ENCODE data around the gene KDM5C.
A peak's percentile ranks its signal among the peaks of the same experiment; 100 is the strongest.

KDM5C gene

DNA sequence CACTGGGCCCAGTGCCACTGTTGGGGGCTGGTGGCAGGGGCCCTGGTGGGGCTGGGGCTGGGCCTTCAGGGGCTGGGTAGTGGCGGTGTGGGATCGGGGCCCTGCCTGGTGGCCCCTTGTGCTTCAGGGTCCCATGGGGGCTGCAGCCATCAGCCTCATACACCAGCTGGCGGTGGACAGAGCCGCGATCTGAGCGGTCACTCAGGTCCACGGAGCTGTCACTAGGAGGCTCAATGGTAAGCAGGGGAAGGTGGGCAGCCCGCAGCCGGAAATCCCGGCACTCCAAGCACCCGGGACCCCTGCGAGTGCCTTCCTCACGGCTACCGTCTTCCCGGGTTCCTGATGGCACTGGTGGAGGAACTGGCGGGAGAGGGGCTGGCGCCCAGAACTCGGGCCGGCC lies 25.5 kb upstream of the KDM5C start:
- DNase-seq (ENCODE audit: low read depth in 2 of 2), result no peak

DNA sequence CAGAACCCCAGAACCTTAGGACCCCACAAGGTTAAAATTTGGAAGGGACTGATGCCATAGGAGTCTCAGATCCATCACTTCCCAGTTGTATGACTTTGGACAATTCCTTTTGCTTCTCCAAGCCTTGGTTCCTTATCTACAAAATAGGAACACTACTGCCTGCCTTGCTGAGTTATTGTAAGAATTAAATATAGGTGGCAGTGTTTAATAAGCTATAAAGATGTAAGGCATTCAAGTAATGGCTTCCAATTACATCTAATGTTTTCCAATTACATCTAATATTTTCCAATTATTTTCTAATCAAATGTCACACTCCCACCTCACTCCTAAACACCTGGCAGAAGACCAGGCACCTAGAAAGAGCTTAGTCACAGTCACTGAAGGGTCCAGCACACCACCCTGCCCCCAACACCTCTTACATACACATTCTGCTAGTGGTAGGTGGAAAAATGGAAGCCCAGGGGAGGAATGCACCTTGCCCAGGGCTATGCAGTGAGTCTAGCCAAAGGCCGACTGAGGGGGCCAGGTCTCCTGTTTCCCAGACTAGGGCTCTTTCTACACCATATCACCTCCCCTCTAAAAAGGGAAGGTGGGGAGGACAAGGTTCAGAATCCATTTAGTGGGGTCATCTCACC lies 24.5 kb upstream of the KDM5C start:
- DNase-seq (ENCODE audit: low read depth in 2 of 2), result no peak

GRCh38 chrX:53247928-53248327 lies 22.9 kb upstream of the KDM5C start:
- DNase-seq (ENCODE audit: low read depth in 2 of 2), result no peak

- no peak for DNase-seq (ENCODE audit: low read depth in 2 of 2)
Observed at GRCh38 chrX:53246231-53246630, 21.2 kb upstream of the KDM5C start.

- DNase-seq (ENCODE audit: low read depth in 2 of 2), result no peak
Observed at GRCh38 chrX:53244610-53245009, 19.6 kb upstream of the KDM5C start.

DNA sequence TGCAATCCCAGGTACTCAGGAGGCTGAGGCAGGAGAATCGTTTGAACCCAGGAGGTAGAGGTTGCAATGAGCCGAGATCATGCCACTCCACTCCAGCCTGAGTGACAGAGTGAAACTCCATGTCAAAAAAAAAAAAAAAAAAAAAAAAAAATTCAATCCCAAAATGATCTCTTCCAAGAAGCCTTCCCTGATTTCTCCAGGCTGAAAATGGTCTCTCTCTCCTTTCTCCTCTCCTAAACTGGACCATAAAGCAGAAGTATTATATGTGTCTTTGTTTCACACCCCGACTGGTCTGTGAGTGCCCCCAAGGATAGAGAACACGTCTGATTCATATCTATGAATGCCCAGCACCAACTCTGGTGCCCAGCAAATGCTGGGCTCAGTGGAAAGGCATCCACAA lies 17.3 kb upstream of the KDM5C start:
- no peak for DNase-seq (ENCODE audit: low read depth in 2 of 2)

GRCh38 chrX:53241558-53241957 lies 16.6 kb upstream of the KDM5C start:
- no peak for DNase-seq (ENCODE audit: low read depth in 2 of 2)

- DNase-seq (ENCODE audit: low read depth in 2 of 2), result peak in 1 of 2 experiments; percentile 25
Observed at GRCh38 chrX:53239474-53239873, 14.5 kb upstream of the KDM5C start.

DNA sequence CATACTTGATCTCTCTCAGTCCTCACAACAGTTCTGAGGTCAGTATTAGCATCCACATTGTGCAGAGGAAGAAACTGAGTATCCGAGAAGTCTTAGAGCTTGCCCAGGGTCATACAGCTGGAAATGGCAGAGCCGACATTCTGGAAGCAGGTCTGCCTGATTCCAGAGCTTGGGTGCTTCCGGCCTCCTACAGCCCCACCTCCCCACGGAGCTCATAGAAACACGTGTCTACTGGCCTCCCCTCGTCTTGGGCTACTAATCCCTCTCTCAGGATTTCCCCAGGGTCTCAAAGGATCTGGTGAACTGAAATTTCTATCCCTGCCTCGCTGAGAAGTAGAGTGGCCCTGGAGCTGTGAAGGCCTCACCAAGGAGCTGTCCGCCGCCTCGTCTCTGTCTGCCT lies 12.0 kb upstream of the KDM5C start:
- DNase-seq (ENCODE audit: low read depth in 2 of 2), result no peak

DNA sequence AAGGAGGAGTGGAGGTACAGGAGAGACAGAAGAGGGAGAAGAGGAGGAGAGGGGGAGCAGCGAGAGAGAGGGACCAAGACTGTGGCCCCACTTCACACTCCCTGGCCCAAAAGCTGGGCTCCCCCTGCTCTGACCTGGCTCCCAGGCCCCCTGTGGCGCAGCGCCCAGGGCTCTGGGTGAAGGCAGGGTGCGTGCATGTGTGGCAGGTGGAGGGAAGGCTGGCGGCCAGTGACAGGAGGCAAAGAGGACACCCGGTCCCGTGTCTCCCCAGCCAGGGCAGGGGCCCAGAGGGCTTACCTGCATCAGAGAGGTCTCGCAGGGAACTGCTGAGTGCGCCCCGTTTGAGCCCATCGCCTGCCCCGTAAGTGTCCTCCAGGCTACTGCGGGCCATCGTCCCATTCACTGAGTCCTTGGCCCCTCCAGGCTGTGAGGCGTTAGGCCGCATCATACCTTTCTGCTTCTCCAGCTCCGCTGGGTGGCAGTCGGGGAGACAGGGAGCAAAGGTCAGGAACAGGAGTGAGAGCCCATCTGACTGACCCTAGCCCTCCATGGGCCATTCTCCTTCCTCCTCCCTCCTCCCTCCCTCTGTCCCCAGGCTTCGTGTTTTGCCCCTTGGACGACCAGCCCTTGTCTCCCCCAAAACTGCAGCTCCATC lies 11.1 kb upstream of the KDM5C start:
- DNase-seq (ENCODE audit: low read depth in 2 of 2), result no peak

- DNase-seq (ENCODE audit: low read depth in 2 of 2), result no peak
Observed at GRCh38 chrX:53235566-53235965, 10.6 kb upstream of the KDM5C start.

DNA sequence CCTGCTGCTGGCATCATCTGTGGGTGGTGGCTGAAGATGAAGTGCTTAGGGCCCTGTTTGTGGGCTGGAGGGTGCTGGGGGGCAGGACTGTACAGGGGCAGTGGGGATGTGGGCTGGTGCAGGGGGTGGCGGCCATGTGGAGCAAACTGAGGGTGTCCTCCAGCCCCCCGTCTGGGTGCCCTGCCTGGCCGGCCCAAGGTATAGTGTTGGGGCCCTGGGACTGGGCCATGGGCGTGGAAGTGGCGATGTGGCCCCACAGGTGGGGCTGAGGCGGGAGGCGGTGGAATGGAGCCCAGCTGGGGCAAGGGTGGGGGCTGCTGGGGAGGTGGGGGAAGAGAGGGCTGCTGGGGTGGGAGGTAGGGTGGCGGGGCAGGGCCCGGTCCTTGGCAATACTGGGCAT lies 9.5 kb upstream of the KDM5C start:
- DNase-seq (ENCODE audit: low read depth in 2 of 2), result no peak

- no peak for DNase-seq (ENCODE audit: low read depth in 2 of 2)
Observed at GRCh38 chrX:53233536-53233935, 8.5 kb upstream of the KDM5C start.

DNA sequence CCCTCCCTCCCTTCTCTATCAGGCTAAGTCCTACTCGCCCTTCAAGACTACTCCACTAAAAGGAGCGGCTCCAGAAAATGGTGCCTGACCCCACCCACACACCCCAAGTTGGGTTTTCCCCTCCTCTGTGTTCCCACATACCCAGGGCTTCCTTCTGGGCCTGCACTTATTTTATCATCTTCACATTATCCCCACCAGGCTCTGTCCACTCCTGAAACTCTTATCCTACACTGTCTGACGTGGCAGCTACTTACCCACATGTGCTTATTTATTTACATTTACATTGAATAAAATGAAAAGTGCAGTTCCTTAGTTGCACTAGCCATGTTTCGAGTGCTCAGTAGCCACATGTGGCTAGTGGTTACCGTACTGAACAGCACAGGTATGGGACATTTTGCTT lies 5.1 kb upstream of the KDM5C start:
- no peak for DNase-seq (ENCODE audit: low read depth in 2 of 2)

DNA sequence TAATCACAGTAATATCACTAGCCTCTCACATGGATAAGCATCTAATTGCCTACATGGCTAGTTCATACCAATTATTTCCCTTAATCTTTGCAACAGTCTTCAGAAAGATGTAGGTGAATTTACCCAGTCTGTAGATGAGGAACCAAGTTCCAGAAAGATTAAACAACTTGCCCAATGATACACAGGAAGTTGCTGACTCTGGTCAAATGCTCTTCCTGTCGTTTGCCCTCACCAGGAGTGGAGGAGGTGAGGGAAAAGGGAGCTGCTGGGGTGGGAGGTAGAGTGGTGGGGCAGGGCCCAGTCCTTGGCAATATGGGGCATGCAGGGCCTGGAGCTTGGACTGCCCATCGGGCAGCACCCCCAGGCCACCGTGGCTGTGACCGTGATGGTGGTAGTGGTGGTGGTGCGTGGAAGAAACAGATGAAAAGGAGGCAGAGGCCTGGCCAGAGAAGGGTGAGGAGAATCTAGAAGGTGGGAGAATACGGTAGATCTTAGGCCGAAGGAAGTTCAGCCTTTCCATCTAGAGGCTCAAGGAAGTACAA lies 2.3 kb upstream of the KDM5C start:
- no peak for DNase-seq (ENCODE audit: low read depth in 2 of 2)

DNA sequence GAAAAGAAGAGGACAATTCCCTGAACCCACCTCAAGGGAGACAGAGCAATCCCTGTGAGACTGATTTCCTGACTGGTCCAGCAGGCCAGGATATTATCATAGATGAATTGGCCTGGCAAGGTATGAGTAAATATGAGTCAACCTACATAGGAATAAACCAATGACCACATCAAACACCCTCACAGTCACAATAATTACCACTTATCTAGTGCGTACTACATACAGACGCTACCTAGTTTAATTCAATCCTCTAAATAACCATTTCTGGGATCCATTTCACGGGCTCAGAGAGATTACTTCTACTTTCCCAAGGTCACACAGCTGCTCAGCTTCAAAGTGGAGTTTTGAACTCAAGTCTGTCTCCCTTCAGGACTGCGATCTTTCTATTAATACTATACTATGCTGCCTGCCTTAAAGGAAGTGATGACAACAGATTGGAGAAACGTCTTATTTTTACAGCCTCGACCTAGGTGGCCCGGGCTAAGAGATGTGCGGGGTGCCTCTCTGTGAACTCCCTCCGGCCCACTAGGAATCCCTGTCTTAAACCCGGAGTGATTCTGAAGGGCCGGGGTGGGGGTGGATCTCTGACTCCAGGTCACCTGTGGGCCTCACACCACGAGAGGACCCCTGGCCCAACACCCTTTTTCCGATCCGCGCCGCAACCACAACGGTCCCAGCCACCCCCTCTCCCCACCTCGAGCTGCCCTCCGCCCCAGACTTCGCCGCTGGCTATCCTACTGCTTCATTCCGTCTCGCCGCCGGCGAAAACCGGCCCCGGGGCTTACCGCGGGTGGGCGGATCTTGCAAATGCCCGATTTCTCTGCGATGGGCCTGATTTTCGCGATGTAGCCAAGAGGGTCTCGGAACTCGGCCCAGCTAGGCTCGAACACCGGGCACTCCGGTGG lies 800 bp downstream of the KDM5C start:
- DNase-seq (ENCODE audit: low read depth in 2 of 2), result no peak

- DNase-seq (ENCODE audit: low read depth in 2 of 2), result no peak
Observed at GRCh38 chrX:53223068-53223693, 1.8 kb downstream of the KDM5C start.

GRCh38 chrX:53211391-53211978 lies 13.5 kb downstream of the KDM5C start:
- DNase-seq (ENCODE audit: low read depth in 2 of 2), result no peak

- DNase-seq (ENCODE audit: low read depth in 2 of 2), result no peak
Observed at GRCh38 chrX:53196678-53197077, 28.3 kb downstream of the KDM5C start.

DNA sequence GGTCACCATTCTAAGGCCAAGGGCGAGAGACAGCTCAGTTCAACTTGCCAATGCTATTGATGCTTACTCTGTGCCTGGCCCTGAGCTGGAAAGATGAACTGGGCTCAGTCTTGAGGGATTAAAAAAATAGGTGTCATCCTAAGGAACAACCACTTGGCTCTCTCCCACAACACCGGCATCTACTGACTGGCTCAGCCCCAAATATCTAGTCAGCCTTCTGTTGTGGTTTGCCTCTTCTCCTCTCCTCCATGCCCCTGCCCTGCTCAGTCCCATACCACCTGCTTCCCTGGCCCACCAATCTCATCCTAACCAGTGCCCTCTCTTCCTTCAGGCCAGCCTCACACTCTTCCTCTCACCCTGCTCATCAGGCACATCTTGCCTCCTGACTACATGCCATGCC lies 29.6 kb downstream of the KDM5C start:
- DNase-seq (ENCODE audit: low read depth in 2 of 2), result no peak

- no peak for DNase-seq (ENCODE audit: low read depth in 2 of 2)
Observed at GRCh38 chrX:53194308-53194707, 30.7 kb downstream of the KDM5C start.

DNA sequence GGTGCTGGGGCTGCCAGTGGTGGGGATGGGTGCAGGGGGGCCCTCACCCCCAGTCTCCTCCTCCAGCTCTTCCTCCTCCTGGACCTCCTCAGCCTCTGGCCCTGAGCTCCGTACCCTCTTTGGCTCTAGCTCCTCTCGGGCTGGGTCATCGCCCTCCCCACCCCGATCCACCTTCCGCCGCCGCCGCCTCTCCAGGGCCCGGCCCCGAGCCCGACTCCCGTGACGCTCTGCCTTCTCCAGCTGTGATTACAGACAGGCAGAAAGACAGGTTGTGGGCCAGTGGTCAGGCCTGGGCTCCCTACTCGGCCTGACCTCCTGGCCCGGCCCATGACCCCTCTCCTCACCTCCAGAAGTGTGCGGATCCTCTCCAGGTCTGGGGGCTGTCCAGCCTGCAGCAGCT lies 31.9 kb downstream of the KDM5C start:
- DNase-seq (ENCODE audit: low read depth in 2 of 2), result no peak
